Right atrium auricular region (tissue), 2 donors: ENCODE data around the gene ATF7IP. TPM values are rescaled to one million over a fixed set of nuclear protein-coding genes. Genes with fewer than 3 reads are reported as not detected.

ENCODE experiments used
- DNase-seq: peaks from one replicate; pipeline ENCODE4 v3.0.0-alpha.2; 2019; ENCODE audit warnings: low spot score
- H3K27ac ChIP-seq, 2 donors: fragments of 200-600 bp; sonication (generic); 1 replicate in 1 of 2; 2 replicates in 1 of 2; pipeline ENCODE4 v1.5.1; 2016 to 2019
- H3K27me3 ChIP-seq, 2 donors: fragments of 200-600 bp; sonication (generic); one replicate each; pipeline versions ENCODE4 v1.5.1 to v1.6.0; 2017 to 2019
- H3K36me3 ChIP-seq: fragments of 200-600 bp; sonication (generic); one replicate; pipeline ENCODE4 v1.5.1; 2016
- H3K4me1 ChIP-seq, 2 donors: fragments of 200-600 bp; sonication (generic); one replicate each; pipeline versions ENCODE4 v1.5.1 to v1.6.0; 2017 to 2019
- H3K4me3 ChIP-seq, 2 donors: fragments of 200-600 bp; sonication (generic); 1 replicate in 1 of 2; 2 replicates in 1 of 2; pipeline ENCODE4 v1.5.1; 2017 to 2019; ENCODE audit warnings: mild to moderate bottlenecking in 1 of 2, moderate library complexity in 1 of 2
- H3K9me3 ChIP-seq, 2 donors: fragments of 200-600 bp; sonication (generic); one replicate each; pipeline ENCODE4 v1.5.1; 2019
- total RNA-seq, 2 donors: library from RNA; depleted of rRNA; stranded (reverse); fragments of >200 nt; gene quantifications; one replicate each; pipeline ENCODE4 v1.1.0, GENCODE V29; 2016
- TF ChIP-seq, protein P1 (sequence below), 2 donors: fragments of 200-600 bp; sonication (generic); IDR thresholded peaks; one replicate each; pipeline ENCODE4 v1.5.1; 2019; ENCODE audit warnings: antibody characterized with exemption in 2 of 2

The ATF7IP gene
- total RNA-seq, 2 donors from 2014 or later = 33.1 to 39.7 TPM

DNA sequence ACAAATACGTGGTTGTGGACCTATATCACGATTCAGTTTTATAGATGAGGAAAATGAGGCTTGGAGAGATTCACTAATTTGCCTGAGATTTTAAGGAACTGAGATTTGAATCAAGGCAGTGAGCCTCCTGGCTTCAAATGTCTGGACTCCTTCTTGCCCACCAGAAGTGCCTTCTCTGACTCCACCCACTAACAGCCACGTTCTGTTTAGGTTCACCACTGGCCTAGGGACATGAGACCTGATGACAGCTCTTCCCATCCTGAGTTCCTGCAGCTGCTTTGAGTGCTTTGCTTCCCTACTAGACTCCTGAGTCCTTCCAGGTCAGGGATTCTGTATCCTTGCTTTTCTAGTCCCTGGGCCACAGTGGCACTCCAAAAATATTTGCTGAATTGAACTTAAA lies 145.1 kb downstream of the ATF7IP start:
- DNase-seq = no peak
- Histone ChIP-seq H3K36me3 (peaks cover 5% of the 10 kb centered on the region), H3K4me1 (no peaks in the 10 kb centered on the region), H3K9me3 (no peaks in the 10 kb centered on the region), H3K27me3 (no peaks in the 10 kb centered on the region), H3K4me3 (no peak overlapping the region), H3K27ac (no peak overlapping the region)
- TF ChIP-seq, protein P1, sequence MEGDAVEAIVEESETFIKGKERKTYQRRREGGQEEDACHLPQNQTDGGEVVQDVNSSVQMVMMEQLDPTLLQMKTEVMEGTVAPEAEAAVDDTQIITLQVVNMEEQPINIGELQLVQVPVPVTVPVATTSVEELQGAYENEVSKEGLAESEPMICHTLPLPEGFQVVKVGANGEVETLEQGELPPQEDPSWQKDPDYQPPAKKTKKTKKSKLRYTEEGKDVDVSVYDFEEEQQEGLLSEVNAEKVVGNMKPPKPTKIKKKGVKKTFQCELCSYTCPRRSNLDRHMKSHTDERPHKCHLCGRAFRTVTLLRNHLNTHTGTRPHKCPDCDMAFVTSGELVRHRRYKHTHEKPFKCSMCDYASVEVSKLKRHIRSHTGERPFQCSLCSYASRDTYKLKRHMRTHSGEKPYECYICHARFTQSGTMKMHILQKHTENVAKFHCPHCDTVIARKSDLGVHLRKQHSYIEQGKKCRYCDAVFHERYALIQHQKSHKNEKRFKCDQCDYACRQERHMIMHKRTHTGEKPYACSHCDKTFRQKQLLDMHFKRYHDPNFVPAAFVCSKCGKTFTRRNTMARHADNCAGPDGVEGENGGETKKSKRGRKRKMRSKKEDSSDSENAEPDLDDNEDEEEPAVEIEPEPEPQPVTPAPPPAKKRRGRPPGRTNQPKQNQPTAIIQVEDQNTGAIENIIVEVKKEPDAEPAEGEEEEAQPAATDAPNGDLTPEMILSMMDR (IDR thresholded peaks at IDR 0.05) = no peak

DNA sequence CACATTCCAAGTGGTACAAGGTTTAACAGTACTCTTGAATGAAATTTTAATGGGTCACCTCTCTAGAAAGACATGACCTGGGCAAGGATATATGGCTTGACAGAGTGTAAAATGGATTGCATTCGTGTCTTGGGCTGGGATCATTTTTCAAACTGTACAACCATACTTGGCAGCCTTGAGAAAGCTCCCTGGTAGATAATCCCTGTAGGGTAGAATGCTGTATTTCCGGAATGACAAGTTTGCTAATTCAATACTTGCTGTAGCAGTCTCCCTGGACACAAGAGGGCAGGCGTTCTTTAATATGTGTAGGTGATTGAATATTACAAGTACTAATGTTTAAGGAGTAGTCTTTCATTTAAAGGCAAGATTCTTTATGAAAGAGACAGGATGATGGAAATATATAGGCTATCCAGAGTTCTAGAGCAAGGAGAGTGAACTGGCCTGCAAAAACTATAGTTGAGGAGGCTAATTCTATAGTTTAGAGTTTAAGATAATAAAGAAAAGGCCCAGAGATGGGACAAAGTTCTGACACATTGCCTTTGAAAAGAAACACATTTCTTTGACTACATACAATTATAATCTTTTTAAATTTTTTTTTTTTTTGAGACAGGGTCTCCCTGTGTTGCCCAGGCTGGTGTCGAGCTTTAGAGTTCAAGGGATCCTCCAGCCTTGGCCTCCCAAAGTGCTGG lies 148.8 kb downstream of the ATF7IP start:
- no peaks in the 10 kb centered on the region for H3K4me1 ChIP-seq
- no peak overlapping the region for H3K4me3 ChIP-seq
- DNase-seq = no peak
- H3K27ac ChIP-seq = no peak overlapping the region
- H3K36me3 ChIP-seq = no peaks in the 10 kb centered on the region
- no peaks in the 10 kb centered on the region for H3K9me3 ChIP-seq
- H3K27me3 ChIP-seq = no peaks in the 10 kb centered on the region
- TF ChIP-seq, protein P1 (IDR thresholded peaks at IDR 0.05) = peak in 1 of 2 donors; percentile 58

DNA sequence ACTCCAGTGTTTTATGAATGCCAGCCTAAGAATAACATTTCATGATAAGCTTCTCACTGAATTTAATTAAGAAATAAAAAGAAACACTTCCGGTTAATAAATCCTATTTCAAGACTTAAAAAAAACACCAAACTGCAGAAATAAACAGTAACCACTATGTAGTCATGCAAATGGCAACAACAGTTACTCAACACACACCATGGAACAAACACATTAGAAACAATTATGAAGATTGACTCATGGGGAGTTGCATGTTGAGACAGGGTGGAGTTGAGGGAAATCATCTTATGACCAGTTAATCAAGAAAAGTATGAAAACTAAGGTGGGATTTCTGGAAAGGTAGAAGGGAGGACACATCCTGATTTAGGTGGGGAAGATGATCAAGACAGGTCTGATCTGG lies 149.5 kb downstream of the ATF7IP start:
- Histone ChIP-seq H3K36me3 (no peaks in the 10 kb centered on the region), H3K4me1 (no peaks in the 10 kb centered on the region), H3K27me3 (no peaks in the 10 kb centered on the region), H3K27ac (no peak overlapping the region), H3K4me3 (no peak overlapping the region), H3K9me3 (no peaks in the 10 kb centered on the region)
- no peak for DNase-seq
- TF ChIP-seq, protein P1 (IDR thresholded peaks at IDR 0.05) = no peak

GRCh38 chr12:14521822-14522221 lies 156.3 kb downstream of the ATF7IP start:
- Histone ChIP-seq H3K27me3 (no peaks in the 10 kb centered on the region), H3K4me1 (no peaks in the 10 kb centered on the region), H3K27ac (no peak overlapping the region), H3K9me3 (peaks cover 7 to 44% of the 10 kb centered on the region in 2 donors), H3K4me3 (no peak overlapping the region), H3K36me3 (peaks cover 5% of the 10 kb centered on the region)
- TF ChIP-seq, protein P1 (IDR thresholded peaks at IDR 0.05) = no peak
- DNase-seq = no peak

DNA sequence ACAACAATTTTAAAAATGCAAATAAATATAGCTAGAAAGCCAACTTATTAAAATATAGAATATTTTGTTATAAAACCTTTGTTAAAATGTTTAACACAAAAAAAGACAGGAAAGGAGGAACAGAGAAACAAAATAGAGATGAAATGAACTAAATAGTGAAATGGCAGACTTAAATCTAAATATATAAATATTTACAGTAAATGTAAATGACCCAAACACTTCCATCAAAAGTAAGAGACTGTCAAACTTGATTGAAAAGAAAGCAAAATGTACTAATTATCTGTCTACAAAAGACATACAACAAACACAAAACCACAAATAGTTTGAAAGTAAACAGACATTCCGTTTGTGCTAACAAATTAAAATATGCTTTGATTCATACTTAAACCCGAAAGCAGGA lies 160.5 kb downstream of the ATF7IP start:
- Histone ChIP-seq H3K9me3 (peaks cover 7 to 41% of the 10 kb centered on the region in 2 donors), H3K27me3 (no peaks in the 10 kb centered on the region), H3K27ac (no peak overlapping the region), H3K4me1 (no peaks in the 10 kb centered on the region), H3K36me3 (no peaks in the 10 kb centered on the region), H3K4me3 (no peak overlapping the region)
- no peak for DNase-seq
- TF ChIP-seq, protein P1 (IDR thresholded peaks at IDR 0.05) = no peak

GRCh38 chr12:14532152-14532551 lies 166.7 kb downstream of the ATF7IP start:
- Histone ChIP-seq H3K36me3 (peaks cover 8% of the 10 kb centered on the region), H3K27me3 (no peaks in the 10 kb centered on the region), H3K9me3 (no peaks in the 10 kb centered on the region), H3K27ac (no peak overlapping the region), H3K4me1 (no peaks in the 10 kb centered on the region), H3K4me3 (no peak overlapping the region)
- DNase-seq = no peak
- TF ChIP-seq, protein P1 (IDR thresholded peaks at IDR 0.05) = no peak
